Brain pericyte (primary cell): ENCODE measurements around the gene CAPN11.

ENCODE experiments used
- DNase-seq: peaks from one replicate; pipeline ENCODE4 v3.0.0-alpha.2; 2012; ENCODE audit warnings: low read depth, low spot score

Gene CAPN11

GRCh38 chr6:44158770-44159228, at the start of gene CAPN11:
Gene CAPN11 (plus strand): TSS chr6:44158820. CDS start chr6:44158849, 29 bp downstream.
- DNase-seq, result no peak

- no peak for DNase-seq
Measured at GRCh38 chr6:44109212-44109611, 49.4 kb upstream of the CAPN11 start.

- DNase-seq, result no peak
Measured at GRCh38 chr6:44110005-44110676, 48.5 kb upstream of the CAPN11 start.

GRCh38 chr6:44110966-44111365, 47.7 kb upstream of the CAPN11 start:
- no peak for DNase-seq

- DNase-seq, result no peak
Measured at GRCh38 chr6:44111434-44112417, 46.9 kb upstream of the CAPN11 start.

- no peak for DNase-seq
Measured at GRCh38 chr6:44113414-44113813, 45.2 kb upstream of the CAPN11 start.

- DNase-seq, result no peak
Measured at GRCh38 chr6:44115866-44116265, 42.8 kb upstream of the CAPN11 start.

GRCh38 chr6:44116641-44117382, 41.8 kb upstream of the CAPN11 start:
- no peak for DNase-seq

- DNase-seq, result no peak
Measured at GRCh38 chr6:44117397-44118128, 41.1 kb upstream of the CAPN11 start.

- no peak for DNase-seq
Measured at GRCh38 chr6:44119704-44120262, 38.8 kb upstream of the CAPN11 start.

- DNase-seq, result no peak
Measured at GRCh38 chr6:44120692-44121443, 37.8 kb upstream of the CAPN11 start.

- no peak for DNase-seq
Measured at GRCh38 chr6:44122801-44123200, 35.8 kb upstream of the CAPN11 start.

GRCh38 chr6:44123544-44123943, 35.1 kb upstream of the CAPN11 start:
- no peak for DNase-seq

- no peak for DNase-seq
Measured at GRCh38 chr6:44126320-44127149, 32.1 kb upstream of the CAPN11 start.

GRCh38 chr6:44127186-44128019, 31.2 kb upstream of the CAPN11 start, which contains the start of the genes MRPL14 and TMEM63B:
Gene MRPL14 (minus strand): TSS chr6:44127452. CDS start chr6:44116611, 10,841 bp downstream.
Gene TMEM63B (plus strand): TSS chr6:44127554. CDS start chr6:44134585, 7,031 bp downstream.
- peak; percentile 47 for DNase-seq

- DNase-seq, result no peak
Measured at GRCh38 chr6:44128020-44128917, 30.4 kb upstream of the CAPN11 start.

GRCh38 chr6:44129841-44130322, 28.7 kb upstream of the CAPN11 start:
- DNase-seq, result no peak
